Measurements from ENCODE around the gene PLD3. TPM values are rescaled to one million over a fixed set of nuclear protein-coding genes. Genes with fewer than 3 reads are reported as not detected.
"Not testable (repeated sequence)": the region's sequence is repeated elsewhere in the genome, so short reads cannot be mapped to it uniquely, and the experiment has no call there.

The PLD3 gene
- polyA plus RNA-seq, 4 donors, result 48.1 to 314 (median 93.6) TPM

DNA sequence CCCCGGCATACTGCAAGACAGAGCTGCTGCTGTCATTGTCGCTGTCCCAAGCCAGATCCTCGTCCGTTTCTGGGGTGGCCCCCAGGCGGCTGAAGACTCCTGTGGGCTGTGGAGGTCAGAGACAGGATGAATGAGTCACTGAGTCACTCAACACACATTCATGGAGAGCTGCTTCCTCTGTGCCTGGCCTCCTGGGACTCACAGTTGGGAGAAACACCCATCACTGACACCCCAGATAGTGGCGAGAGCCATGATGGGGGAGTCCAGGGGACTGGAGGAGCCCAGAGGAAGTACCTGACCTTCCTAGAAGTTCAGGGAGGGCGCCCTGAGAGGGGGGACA is 26.3 kb upstream of the PLD3 start:
- Histone ChIP-seq H3K27ac (ENCODE audit: low read depth in 1 of 3, low read length in 2 of 3) (no peak overlapping the region), H3K4me1 (ENCODE audit: control insufficient read depth in 3 of 3, insufficient read depth in 2 of 3, low read depth in 1 of 3, low read length in 2 of 3) (no peaks in the 10 kb centered on the region), H3K27me3 (ENCODE audit: control insufficient read depth in 3 of 3, insufficient read depth in 3 of 3, low read length in 3 of 3) (no peaks in the 10 kb centered on the region), H3K36me3 (ENCODE audit: control insufficient read depth in 3 of 3, insufficient read depth in 2 of 3, low read depth in 1 of 3, low read length in 3 of 3) (peaks cover 11 to 81% (median 25%) of the 10 kb centered on the region in 3 donors), H3K9me3 (ENCODE audit: control insufficient read depth in 2 of 2, insufficient read depth in 1 of 2, low read depth in 1 of 2, low read length in 1 of 2) (no peaks in the 10 kb centered on the region), H3K4me3 (ENCODE audit: low read depth in 1 of 3, low read length in 3 of 3) (no peak overlapping the region)
- WGBS, 3 donors, result 92 to 96% (median 94%) methylated on average over 7 of the region's 7 CpGs
- FAIRE-seq (no peak), DNase-seq (no peak)

DNA sequence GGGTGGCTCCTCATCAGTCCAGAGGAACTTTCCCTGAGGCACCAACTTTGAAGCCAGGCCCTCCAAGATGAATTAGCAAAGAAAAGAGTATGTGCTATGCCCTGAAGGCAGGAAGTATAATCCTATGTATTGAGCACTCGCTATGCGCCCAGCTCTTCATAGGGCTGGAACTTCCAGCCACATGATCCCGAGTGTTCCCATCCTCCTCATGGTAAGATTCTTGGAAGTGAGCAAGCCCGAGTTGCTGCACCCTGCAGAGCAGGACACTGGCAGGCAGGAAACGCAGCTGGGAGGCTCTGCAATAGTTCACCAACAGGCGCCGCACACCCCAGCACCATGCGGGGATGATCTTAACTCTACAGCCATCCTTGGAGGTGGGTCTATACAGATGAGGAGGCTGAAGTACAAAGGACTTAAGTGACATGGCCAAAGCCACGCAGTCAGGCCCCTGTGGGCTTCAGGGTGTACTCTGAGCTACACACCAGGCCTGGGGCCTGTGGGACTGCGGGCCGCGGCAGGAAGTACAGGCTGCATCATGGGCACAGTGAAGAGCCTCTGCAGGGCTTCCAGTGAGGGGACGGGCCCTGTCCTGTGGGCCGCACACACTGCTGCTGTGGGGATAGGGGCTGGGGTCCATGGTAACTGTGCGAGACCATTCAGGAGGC is 25.4 kb upstream of the PLD3 start:
- Histone ChIP-seq H3K4me1 (ENCODE audit: control insufficient read depth in 3 of 3, insufficient read depth in 2 of 3, low read depth in 1 of 3, low read length in 2 of 3) (no peaks in the 10 kb centered on the region), H3K9me3 (ENCODE audit: control insufficient read depth in 2 of 2, insufficient read depth in 1 of 2, low read depth in 1 of 2, low read length in 1 of 2) (no peaks in the 10 kb centered on the region), H3K27me3 (ENCODE audit: control insufficient read depth in 3 of 3, insufficient read depth in 3 of 3, low read length in 3 of 3) (no peaks in the 10 kb centered on the region), H3K36me3 (ENCODE audit: control insufficient read depth in 3 of 3, insufficient read depth in 2 of 3, low read depth in 1 of 3, low read length in 3 of 3) (peaks cover 11 to 84% (median 25%) of the 10 kb centered on the region in 3 donors), H3K4me3 (ENCODE audit: low read depth in 1 of 3, low read length in 3 of 3) (no peak overlapping the region), H3K27ac (ENCODE audit: low read depth in 1 of 3, low read length in 2 of 3) (no peak overlapping the region)
- WGBS, 3 donors, result 94 to 96% (median 94%) methylated on average over 15 of the region's 15 CpGs
- FAIRE-seq, result no peak
- no peak for DNase-seq

DNA sequence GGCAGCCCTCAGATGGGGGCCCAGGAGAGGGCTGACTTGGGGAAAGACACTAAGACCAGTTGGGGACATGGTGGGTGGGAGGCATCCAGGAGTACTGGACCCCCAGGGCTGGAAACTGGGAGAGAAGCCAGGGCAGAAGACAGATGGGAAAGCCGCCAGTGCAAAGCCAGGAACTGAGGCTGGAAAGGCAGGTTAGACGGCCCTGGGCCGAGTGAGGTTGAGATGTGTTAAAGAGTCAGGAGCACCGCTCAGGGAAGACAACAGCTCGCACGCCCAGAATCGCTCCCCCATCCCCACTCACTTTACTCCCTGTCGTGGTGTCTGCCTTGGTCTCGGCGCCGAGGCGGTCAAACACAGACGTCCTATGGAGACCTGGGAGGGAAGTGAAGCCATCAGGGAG is 24.8 kb upstream of the PLD3 start:
- DNase-seq (no peak), FAIRE-seq (no peak)
- Histone ChIP-seq H3K27me3 (ENCODE audit: control insufficient read depth in 3 of 3, insufficient read depth in 3 of 3, low read length in 3 of 3) (no peaks in the 10 kb centered on the region), H3K4me1 (ENCODE audit: control insufficient read depth in 3 of 3, insufficient read depth in 2 of 3, low read depth in 1 of 3, low read length in 2 of 3) (no peaks in the 10 kb centered on the region), H3K27ac (ENCODE audit: low read depth in 1 of 3, low read length in 2 of 3) (no peak overlapping the region), H3K36me3 (ENCODE audit: control insufficient read depth in 3 of 3, insufficient read depth in 2 of 3, low read depth in 1 of 3, low read length in 3 of 3) (peaks cover 11 to 85% (median 30%) of the 10 kb centered on the region in 3 donors), H3K9me3 (ENCODE audit: control insufficient read depth in 2 of 2, insufficient read depth in 1 of 2, low read depth in 1 of 2, low read length in 1 of 2) (no peaks in the 10 kb centered on the region), H3K4me3 (ENCODE audit: low read depth in 1 of 3, low read length in 3 of 3) (no peak overlapping the region)
- 92 to 95% (median 93%) methylated on average over 13 of the region's 13 CpGs for WGBS, 3 donors

DNA sequence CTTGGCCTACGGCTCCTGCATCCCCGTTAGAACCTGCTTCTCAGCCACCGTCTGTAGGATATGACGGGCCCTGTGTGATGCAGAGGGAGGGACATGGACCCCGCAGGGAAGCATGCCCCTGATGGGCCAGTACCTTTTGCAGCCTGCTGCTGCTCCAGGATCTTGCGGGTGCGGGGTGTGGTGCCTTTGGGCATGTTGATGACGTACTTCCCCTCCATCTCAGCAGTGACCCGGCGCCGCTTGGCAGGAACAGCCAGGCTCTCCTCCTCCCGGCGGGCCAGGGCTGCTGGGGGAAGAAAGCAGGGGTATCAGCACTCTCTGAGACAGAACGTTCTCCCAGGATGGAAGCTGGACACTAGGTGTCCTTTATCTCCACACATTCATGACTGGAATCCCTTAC is 22.3 kb upstream of the PLD3 start:
- Histone ChIP-seq H3K27me3 (ENCODE audit: control insufficient read depth in 3 of 3, insufficient read depth in 3 of 3, low read length in 3 of 3) (no peaks in the 10 kb centered on the region), H3K4me3 (ENCODE audit: low read depth in 1 of 3, low read length in 3 of 3) (no peak overlapping the region), H3K36me3 (ENCODE audit: control insufficient read depth in 3 of 3, insufficient read depth in 2 of 3, low read depth in 1 of 3, low read length in 3 of 3) (peaks cover 11 to 82% (median 29%) of the 10 kb centered on the region in 3 donors), H3K4me1 (ENCODE audit: control insufficient read depth in 3 of 3, insufficient read depth in 2 of 3, low read depth in 1 of 3, low read length in 2 of 3) (no peaks in the 10 kb centered on the region), H3K9me3 (ENCODE audit: control insufficient read depth in 2 of 2, insufficient read depth in 1 of 2, low read depth in 1 of 2, low read length in 1 of 2) (no peaks in the 10 kb centered on the region), H3K27ac (ENCODE audit: low read depth in 1 of 3, low read length in 2 of 3) (no peak overlapping the region)
- DNase-seq (no peak), FAIRE-seq (no peak)
- WGBS, 3 donors, result 96 to 97% (median 96%) methylated on average over 14 of the region's 14 CpGs

DNA sequence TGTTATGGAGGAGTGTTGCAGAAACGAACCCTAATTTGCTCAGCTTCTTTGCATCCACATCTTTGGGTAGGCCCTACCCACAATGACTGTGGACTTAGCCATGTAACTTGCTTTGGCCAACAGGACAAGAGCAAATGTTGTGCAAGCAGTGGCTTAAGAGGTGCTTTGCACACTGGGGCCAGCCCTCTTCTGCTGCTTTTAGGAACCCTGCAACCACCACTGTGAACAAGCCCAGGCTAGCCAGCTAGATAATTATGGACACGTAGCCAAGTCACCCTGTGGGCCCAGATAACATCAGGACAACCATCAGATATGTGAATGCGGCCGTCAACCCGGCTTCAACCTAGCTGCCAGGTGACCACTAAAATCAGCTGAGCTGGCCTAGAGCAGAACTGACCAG is 17.4 kb upstream of the PLD3 start:
- H3K27me3 ChIP-seq (ENCODE audit: control insufficient read depth in 3 of 3, insufficient read depth in 3 of 3, low read length in 3 of 3), result no peaks in the 10 kb centered on the region
- WGBS, 3 donors, result 97 to 99% (median 98%) methylated on average over 5 of the region's 5 CpGs
- FAIRE-seq, result no peak
- H3K36me3 ChIP-seq (ENCODE audit: control insufficient read depth in 3 of 3, insufficient read depth in 2 of 3, low read depth in 1 of 3, low read length in 3 of 3), result peaks cover 8 to 67% (median 24%) of the 10 kb centered on the region in 3 donors
- H3K4me3 ChIP-seq (ENCODE audit: low read depth in 1 of 3, low read length in 3 of 3), result no peak overlapping the region
- no peak for DNase-seq
- no peaks in the 10 kb centered on the region for H3K4me1 ChIP-seq (ENCODE audit: control insufficient read depth in 3 of 3, insufficient read depth in 2 of 3, low read depth in 1 of 3, low read length in 2 of 3)
- no peak overlapping the region for H3K27ac ChIP-seq (ENCODE audit: low read depth in 1 of 3, low read length in 2 of 3)
- no peaks in the 10 kb centered on the region for H3K9me3 ChIP-seq (ENCODE audit: control insufficient read depth in 2 of 2, insufficient read depth in 1 of 2, low read depth in 1 of 2, low read length in 1 of 2)

DNA sequence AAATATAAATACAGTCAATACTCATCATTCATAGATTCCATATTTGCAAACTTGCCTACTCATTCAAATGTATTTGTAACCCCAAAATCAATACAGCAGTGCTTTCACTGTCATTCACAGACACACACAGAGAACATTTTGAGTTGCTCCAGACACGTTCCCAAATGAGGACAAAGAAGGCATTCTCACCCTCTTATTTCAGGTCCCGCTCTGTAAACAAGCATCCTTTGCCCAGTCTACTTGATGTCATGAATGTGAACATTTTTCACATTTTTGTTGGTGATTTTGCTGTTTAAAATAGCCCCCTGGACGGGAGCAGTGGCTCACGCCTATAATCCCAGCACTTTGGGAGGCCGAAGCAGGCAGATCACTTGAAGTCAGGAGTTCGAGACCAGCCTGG is 15.8 kb upstream of the PLD3 start:
- Histone ChIP-seq H3K36me3 (ENCODE audit: control insufficient read depth in 3 of 3, insufficient read depth in 2 of 3, low read depth in 1 of 3, low read length in 3 of 3) (peaks cover 4 to 61% (median 20%) of the 10 kb centered on the region in 3 donors), H3K9me3 (ENCODE audit: control insufficient read depth in 2 of 2, insufficient read depth in 1 of 2, low read depth in 1 of 2, low read length in 1 of 2) (no peaks in the 10 kb centered on the region), H3K4me3 (ENCODE audit: low read depth in 1 of 3, low read length in 3 of 3) (no peak overlapping the region), H3K27ac (ENCODE audit: low read depth in 1 of 3, low read length in 2 of 3) (no peak overlapping the region), H3K4me1 (ENCODE audit: control insufficient read depth in 3 of 3, insufficient read depth in 2 of 3, low read depth in 1 of 3, low read length in 2 of 3) (no peaks in the 10 kb centered on the region), H3K27me3 (ENCODE audit: control insufficient read depth in 3 of 3, insufficient read depth in 3 of 3, low read length in 3 of 3) (no peaks in the 10 kb centered on the region)
- WGBS, 3 donors, result 89 to 94% (median 90%) methylated on average over 6 of the region's 6 CpGs
- no peak for FAIRE-seq
- no peak for DNase-seq

DNA sequence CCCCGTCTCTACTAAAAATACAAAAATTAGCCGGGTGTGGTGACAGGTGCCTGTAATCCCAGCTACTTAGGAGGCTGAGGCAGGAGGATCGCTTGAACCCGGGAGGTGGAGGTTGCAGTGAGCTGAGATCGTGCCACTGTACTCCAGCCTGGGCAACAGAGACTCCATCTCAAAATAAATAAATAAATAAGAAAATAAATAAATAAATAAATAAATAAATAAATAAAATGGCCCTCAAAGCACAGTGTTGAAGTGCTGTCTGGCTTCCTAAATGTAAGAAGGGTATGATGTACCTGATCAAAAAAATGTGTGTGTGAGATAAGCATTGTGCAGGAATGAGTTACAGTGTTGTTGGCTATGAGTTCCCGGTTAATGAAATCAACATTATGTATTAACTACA is 15.4 kb upstream of the PLD3 start:
- not testable (repeated sequence) for H3K27ac ChIP-seq (ENCODE audit: low read depth in 1 of 3, low read length in 2 of 3); H3K4me3 ChIP-seq (ENCODE audit: low read depth in 1 of 3, low read length in 3 of 3); H3K9me3 ChIP-seq (ENCODE audit: control insufficient read depth in 2 of 2, insufficient read depth in 1 of 2, low read depth in 1 of 2, low read length in 1 of 2); H3K27me3 ChIP-seq (ENCODE audit: control insufficient read depth in 3 of 3, insufficient read depth in 3 of 3, low read length in 3 of 3); FAIRE-seq; DNase-seq; H3K4me1 ChIP-seq (ENCODE audit: control insufficient read depth in 3 of 3, insufficient read depth in 2 of 3, low read depth in 1 of 3, low read length in 2 of 3)
- H3K36me3 ChIP-seq (ENCODE audit: control insufficient read depth in 3 of 3, insufficient read depth in 2 of 3, low read depth in 1 of 3, low read length in 3 of 3), result peaks cover 4 to 56% (median 20%) of the 10 kb centered on the region in 3 donors
- 97 to 99% (median 98%) methylated on average over 5 to 6 of the region's 6 CpGs for WGBS, 3 donors

DNA sequence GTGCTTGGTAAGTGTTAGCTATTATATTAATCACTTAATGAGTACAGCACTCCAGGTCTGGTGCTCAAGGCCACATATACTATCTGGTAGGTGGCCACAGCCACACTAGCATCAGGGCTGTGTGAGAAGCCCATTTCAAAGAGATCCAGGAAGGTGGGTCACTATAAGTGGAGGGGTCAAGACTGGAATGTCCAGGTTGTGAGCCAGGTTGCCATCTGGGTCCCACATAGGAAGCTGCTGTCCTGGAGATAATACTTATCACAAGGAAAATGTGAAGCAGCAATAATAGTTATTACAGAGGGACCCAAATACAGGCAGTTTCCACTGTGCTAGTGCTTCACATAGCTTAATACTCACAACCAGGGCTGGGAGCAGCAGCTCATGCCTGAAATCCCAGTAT is 13.4 kb upstream of the PLD3 start:
- Histone ChIP-seq H3K36me3 (ENCODE audit: control insufficient read depth in 3 of 3, insufficient read depth in 2 of 3, low read depth in 1 of 3, low read length in 3 of 3) (peaks cover 4 to 46% (median 11%) of the 10 kb centered on the region in 3 donors), H3K27ac (ENCODE audit: low read depth in 1 of 3, low read length in 2 of 3) (no peak overlapping the region), H3K4me3 (ENCODE audit: low read depth in 1 of 3, low read length in 3 of 3) (no peak overlapping the region), H3K4me1 (ENCODE audit: control insufficient read depth in 3 of 3, insufficient read depth in 2 of 3, low read depth in 1 of 3, low read length in 2 of 3) (no peaks in the 10 kb centered on the region), H3K9me3 (ENCODE audit: control insufficient read depth in 2 of 2, insufficient read depth in 1 of 2, low read depth in 1 of 2, low read length in 1 of 2) (no peaks in the 10 kb centered on the region), H3K27me3 (ENCODE audit: control insufficient read depth in 3 of 3, insufficient read depth in 3 of 3, low read length in 3 of 3) (no peaks in the 10 kb centered on the region)
- FAIRE-seq (no peak), DNase-seq (no peak)
